Skeletal muscle satellite cell (primary cell): Measurements from ENCODE around the gene NCR1. TPM values are rescaled to one million over a fixed set of nuclear protein-coding genes. Genes with fewer than 3 reads are reported as not detected.
"Not testable (repeated sequence)": the region's sequence is repeated elsewhere in the genome, so short reads cannot be mapped to it uniquely, and the experiment has no call there.

Source experiments
- H3K27me3 ChIP-seq: 2 replicates; pipeline ENCODE4 v1.7.0; 2013; ENCODE audit warnings: low read length; ENCODE audit not compliant: control insufficient read depth, insufficient read depth
- H3K36me3 ChIP-seq: 2 replicates; pipeline ENCODE4 v1.7.0; 2013; ENCODE audit warnings: mild to moderate bottlenecking, control low read depth, low read length; ENCODE audit not compliant: insufficient read depth
- H3K4me1 ChIP-seq: 2 replicates; pipeline ENCODE4 v1.7.0; 2013; ENCODE audit warnings: low read length; ENCODE audit not compliant: control insufficient read depth, insufficient read depth
- H3K4me2 ChIP-seq: 2 replicates; pipeline ENCODE4 v1.7.0; 2013; ENCODE audit warnings: mild to moderate bottlenecking, low read length
- H3K4me3 ChIP-seq: 2 replicates; pipeline ENCODE4 v1.7.0; 2013; ENCODE audit warnings: low read length
- H3K9ac ChIP-seq: 2 replicates; pipeline ENCODE4 v1.7.0; 2013; ENCODE audit warnings: mild to moderate bottlenecking, low read depth, low read length, moderate library complexity
- H3K9me3 ChIP-seq: replicated peaks from 2 replicates; pipeline ENCODE4 v1.7.0; 2013; ENCODE audit warnings: mild to moderate bottlenecking, control low read depth, low read length
- small RNA-seq: library from RNA; depleted of rRNA; stranded (forward); fragments of <200 nt; gene quantifications from one replicate; pipeline ENCODE3, GENCODE V24; 2012

The NCR1 gene

GRCh38 chr19:54950580-54950979 is 44.6 kb downstream of the NCR1 start:
- H3K9ac ChIP-seq, H3K36me3 ChIP-seq, H3K4me2 ChIP-seq, H3K4me3 ChIP-seq, H3K4me1 ChIP-seq, H3K9me3 ChIP-seq, H3K27me3 ChIP-seq: not testable (repeated sequence)

DNA sequence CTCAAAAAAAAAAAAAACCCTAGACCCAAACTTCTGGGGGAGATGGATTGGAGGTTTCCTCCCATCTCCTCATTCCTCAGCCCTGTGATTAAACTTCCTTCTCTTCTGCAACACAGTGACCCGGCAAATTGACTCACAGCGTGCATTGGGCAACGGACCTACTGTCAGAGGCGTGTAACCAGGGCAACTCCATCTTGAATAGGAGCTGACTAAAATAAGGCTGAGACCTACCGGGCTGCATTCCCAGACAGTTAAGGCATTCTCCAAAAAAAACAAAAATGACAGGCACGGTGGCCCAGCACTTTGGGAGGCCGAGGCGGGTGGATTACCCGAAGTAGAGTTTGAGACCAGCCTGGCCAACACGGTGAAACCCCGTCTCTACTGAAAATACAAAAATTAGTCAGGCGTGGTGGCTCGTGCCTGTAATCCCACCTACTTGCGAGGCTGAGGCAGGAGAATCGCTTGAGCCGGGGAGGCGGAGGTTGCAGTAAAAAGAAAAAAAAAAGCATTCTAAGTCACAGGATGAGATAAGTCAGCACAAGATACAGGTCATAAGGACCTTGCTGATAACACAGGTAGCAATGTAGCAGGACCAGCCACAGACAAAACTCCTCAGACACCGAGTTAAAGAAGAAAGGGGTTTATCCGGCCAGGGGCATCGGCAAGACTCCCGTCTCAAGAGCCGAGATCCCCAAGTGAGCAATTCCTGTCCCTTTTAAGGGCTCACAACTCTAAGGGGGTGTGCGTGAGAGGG is 46.8 kb downstream of the NCR1 start:
- H3K36me3 ChIP-seq: no peaks in the 10 kb centered on the region
- H3K9me3 ChIP-seq: peaks cover 3% of the 10 kb centered on the region
- no peak overlapping the region for H3K9ac ChIP-seq
- H3K4me1 ChIP-seq: no peaks in the 10 kb centered on the region
- no peaks in the 10 kb centered on the region for H3K27me3 ChIP-seq
- H3K4me3 ChIP-seq: no peak overlapping the region
- H3K4me2 ChIP-seq: no peak overlapping the region

DNA sequence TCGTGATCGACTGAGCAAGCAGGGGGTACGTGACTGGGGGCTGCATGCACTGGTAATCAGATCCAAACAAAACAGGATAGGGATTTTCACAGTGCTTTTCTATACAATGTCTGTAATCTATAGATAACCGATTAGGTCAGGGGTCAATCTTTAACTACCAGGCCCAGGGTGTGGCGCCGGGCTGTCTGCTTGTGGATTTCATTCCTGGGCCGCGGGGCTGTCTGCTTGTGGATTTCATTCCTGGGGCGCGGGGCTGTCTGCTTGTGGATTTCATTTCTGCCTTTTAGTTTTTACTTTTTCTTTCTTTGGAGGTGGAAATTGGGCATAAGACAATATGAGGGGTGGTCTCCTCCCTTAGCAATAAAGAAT is 47.4 kb downstream of the NCR1 start:
- not testable (repeated sequence) for H3K4me1 ChIP-seq, H3K36me3 ChIP-seq, H3K9me3 ChIP-seq, H3K4me3 ChIP-seq, H3K9ac ChIP-seq, H3K27me3 ChIP-seq, H3K4me2 ChIP-seq

- Histone ChIP-seq H3K4me2 (no peak overlapping the region), H3K4me1 (no peaks in the 10 kb centered on the region), H3K36me3 (no peaks in the 10 kb centered on the region), H3K27me3 (no peaks in the 10 kb centered on the region), H3K9me3 (peaks cover 3% of the 10 kb centered on the region), H3K9ac (no peak overlapping the region), H3K4me3 (no peak overlapping the region)
Observed at GRCh38 chr19:54955376-54955775, 49.4 kb downstream of the NCR1 start.

- no peak overlapping the region for H3K9ac ChIP-seq
- H3K4me2 ChIP-seq: no peak overlapping the region
- H3K4me1 ChIP-seq: no peaks in the 10 kb centered on the region
- H3K27me3 ChIP-seq: no peaks in the 10 kb centered on the region
- no peaks in the 10 kb centered on the region for H3K36me3 ChIP-seq
- no peak overlapping the region for H3K4me3 ChIP-seq
- no peaks in the 10 kb centered on the region for H3K9me3 ChIP-seq
Observed at GRCh38 chr19:54959840-54960239, 53.9 kb downstream of the NCR1 start.

Small RNA genes lying within 50 kb of the gene (small RNA-seq; reads per million reads assigned to genes)
- not detected for gene AC011476.8
- 0.98 reads per million, percentile 29 among the genes with 10 or more reads in this experiment for gene RNU6-222P
